SK-N-SH treated with all-trans-retinoic acid at 6 μM for 48 hours (cell line): ENCODE results near the gene PBX2.

ENCODE experiments used
- ATAC-seq: fragments of 200-7000 bp; cut with Tn5 transposase; 3 replicates; pipeline ENCODE4 v1.9.1; 2020; ENCODE audit warnings: mild to moderate bottlenecking, moderate library complexity
- BACH2 ChIP-seq: fragments of 250-450 bp; sonication (Bioruptor Pico); IDR thresholded peaks from 2 replicates; pipeline ENCODE4 v1.9.0; 2021; ENCODE audit warnings: mild to moderate bottlenecking, borderline replicate concordance
- CSDC2 ChIP-seq: fragments of 250-450 bp; sonication (Bioruptor Pico); IDR thresholded peaks from 2 replicates; pipeline ENCODE4 v1.5.0; 2020; ENCODE audit warnings: mild to moderate bottlenecking, moderate library complexity
- ESRRG ChIP-seq: fragments of 250-450 bp; sonication (Bioruptor Pico); IDR thresholded peaks from 2 replicates; pipeline ENCODE4 v1.6.1; 2021; ENCODE audit warnings: mild to moderate bottlenecking
- GLIS3 ChIP-seq: fragments of 250-450 bp; sonication (Bioruptor Pico); IDR thresholded peaks from 2 replicates; pipeline ENCODE4 v1.5.0; 2020; ENCODE audit warnings: mild to moderate bottlenecking, moderate library complexity
- ISL1 ChIP-seq: fragments of 250-450 bp; sonication (Bioruptor Pico); IDR thresholded peaks from 2 replicates; pipeline ENCODE4 v2.1.2; 2022; ENCODE audit warnings: mild to moderate bottlenecking, moderate library complexity
- OSR1 ChIP-seq: fragments of 250-450 bp; sonication (Bioruptor Pico); IDR thresholded peaks from 2 replicates; pipeline ENCODE4 v1.8.0; 2022; ENCODE audit warnings: moderate library complexity, mild to moderate bottlenecking, inconsistent platforms
- RARB ChIP-seq: fragments of 250-450 bp; sonication (Bioruptor Pico); IDR thresholded peaks from 2 replicates; pipeline ENCODE4 v1.8.0; 2021; ENCODE audit warnings: mild to moderate bottlenecking, moderate library complexity
- SNAI2 ChIP-seq: fragments of 250-450 bp; sonication (Bioruptor Pico); IDR thresholded peaks from 2 replicates; pipeline ENCODE4 v1.5.0; 2020; ENCODE audit warnings: mild to moderate bottlenecking, moderate library complexity
- TCF4 ChIP-seq: fragments of 250-450 bp; sonication (Bioruptor Pico); IDR thresholded peaks from 2 replicates; pipeline ENCODE4 v1.8.0; 2021; ENCODE audit warnings: mild to moderate bottlenecking, moderate library complexity, borderline replicate concordance
- TOX ChIP-seq: fragments of 250-450 bp; sonication (Bioruptor Pico); IDR thresholded peaks from 2 replicates; pipeline ENCODE4 v1.8.0; 2021; ENCODE audit warnings: mild to moderate bottlenecking, moderate library complexity, borderline replicate concordance
- ZC3H10 ChIP-seq: fragments of 250-450 bp; sonication (Bioruptor Pico); IDR thresholded peaks from 2 replicates; pipeline ENCODE4 v1.5.1; 2021; ENCODE audit warnings: mild to moderate bottlenecking, moderate library complexity
- ZFP3 ChIP-seq: fragments of 250-450 bp; sonication (Bioruptor Pico); IDR thresholded peaks from 2 replicates; pipeline ENCODE4 v1.5.0; 2020; ENCODE audit warnings: mild to moderate bottlenecking, moderate library complexity
- ZFP30 ChIP-seq: fragments of 450-650 bp; formaldehyde crosslinking; IDR thresholded peaks from 2 replicates; pipeline ENCODE4 v1.5.0; 2022; ENCODE audit warnings: mild to moderate bottlenecking, moderate library complexity
- ZNF565 ChIP-seq: fragments of 450-650 bp; formaldehyde crosslinking; conservative IDR thresholded peaks from 2 replicates; pipeline ENCODE4 v1.5.0; 2020; ENCODE audit warnings: low read depth, mild to moderate bottlenecking, moderate library complexity
- ZNF70 ChIP-seq: fragments of 450-650 bp; formaldehyde crosslinking; IDR thresholded peaks from 2 replicates; pipeline ENCODE4 v1.5.0; 2020; ENCODE audit warnings: mild to moderate bottlenecking, moderate library complexity
- ZNF8 ChIP-seq: fragments of 450-650 bp; formaldehyde crosslinking; IDR thresholded peaks from 2 replicates; pipeline ENCODE4 v1.5.0; 2020; ENCODE audit warnings: mild to moderate bottlenecking, moderate library complexity
- TF ChIP-seq, protein P1 (sequence below): fragments of 250-450 bp; sonication (Bioruptor Pico); IDR thresholded peaks from 2 replicates; pipeline ENCODE4 v1.8.0; 2021; ENCODE audit warnings: low read depth, mild to moderate bottlenecking, moderate library complexity, borderline replicate concordance
- TF ChIP-seq, protein P2 (sequence below): fragments of 250-450 bp; sonication (Bioruptor Pico); IDR thresholded peaks from 2 replicates; pipeline ENCODE4 v1.5.0; 2020; ENCODE audit warnings: mild to moderate bottlenecking, moderate library complexity
- TF ChIP-seq, protein P3 (sequence below): fragments of 250-450 bp; sonication (Bioruptor Pico); IDR thresholded peaks from 2 replicates; pipeline ENCODE4 v1.5.1; 2020; ENCODE audit warnings: low read depth, mild to moderate bottlenecking, moderate library complexity
- TF ChIP-seq, protein P4 (sequence below): fragments of 250-450 bp; sonication (Bioruptor Pico); IDR thresholded peaks from 2 replicates; pipeline ENCODE4 v1.8.0; 2020; ENCODE audit warnings: mild to moderate bottlenecking, moderate library complexity, borderline replicate concordance
- TF ChIP-seq, protein P5 (sequence below): fragments of 250-450 bp; sonication (Bioruptor Pico); IDR thresholded peaks from 2 replicates; pipeline ENCODE4 v1.5.1; 2021; ENCODE audit warnings: mild to moderate bottlenecking, moderate library complexity

PBX2 gene

DNA sequence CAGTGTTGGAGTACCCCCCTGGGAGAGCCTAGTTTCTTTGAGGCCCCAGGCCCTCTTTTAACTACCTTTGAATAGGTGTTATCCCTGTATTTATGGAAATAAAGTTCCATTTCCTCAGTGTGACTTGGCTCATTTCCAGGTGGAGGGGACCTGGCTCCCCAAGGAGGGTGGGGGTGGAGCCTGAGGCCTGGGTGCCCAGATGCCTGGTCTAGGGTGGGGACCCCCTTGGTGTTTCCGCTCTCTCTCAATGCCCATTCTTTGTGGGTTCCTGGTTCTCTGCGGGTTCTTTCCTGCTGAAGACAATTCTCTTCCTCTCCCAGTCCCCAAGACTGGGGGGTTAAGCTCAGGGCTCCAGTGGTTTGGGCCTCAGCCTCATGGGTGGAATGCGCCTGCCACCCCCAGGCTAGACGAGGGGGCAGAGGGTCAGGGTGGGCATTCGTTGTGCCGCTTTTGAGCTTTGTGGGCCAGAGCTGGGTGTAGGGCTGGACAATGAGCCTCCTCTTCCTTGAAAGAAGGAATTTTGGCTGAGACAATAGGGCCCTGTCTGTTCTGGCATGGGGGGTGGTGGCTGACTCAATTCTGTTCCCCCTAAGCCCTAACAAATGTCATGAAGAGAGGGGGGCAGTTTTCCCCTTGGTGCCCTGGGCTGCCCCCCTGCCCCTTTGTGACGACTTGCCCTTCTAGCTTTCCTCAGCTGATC lies 26.3 kb downstream of the PBX2 start:
- TF ChIP-seq TOX (no peak), ZNF565 (no peak), ZFP30 (CRISPR knock-in tag) (no peak), TCF4 (CRISPR knock-in tag) (no peak), ZFP3 (CRISPR knock-in tag) (no peak)
- no peak for ATAC-seq

DNA sequence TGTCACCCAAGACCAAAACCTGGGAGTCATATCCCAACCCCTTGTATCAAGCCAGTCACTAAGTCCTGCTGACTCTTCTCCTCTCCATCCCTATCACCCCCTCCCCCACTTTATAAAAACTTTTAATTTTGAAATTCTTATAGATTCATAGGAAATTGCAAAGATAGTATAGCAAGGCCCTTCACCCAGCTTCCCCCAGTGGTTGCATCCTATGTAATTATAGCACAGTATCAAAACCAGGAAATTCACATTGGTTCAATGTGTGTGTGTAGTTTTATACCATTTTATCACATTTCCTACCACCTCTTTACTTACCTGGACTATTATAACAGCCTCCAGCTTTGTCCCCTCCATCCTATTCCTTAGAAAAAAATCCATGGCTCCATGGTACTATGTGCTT lies 31.9 kb downstream of the PBX2 start:
- TF ChIP-seq TOX (no peak), ZC3H10 (CRISPR knock-in tag) (no peak), GLIS3 (CRISPR knock-in tag) (no peak), ZFP30 (CRISPR knock-in tag) (no peak), ZNF565 (no peak), CSDC2 (CRISPR knock-in tag) (no peak), TCF4 (CRISPR knock-in tag) (no peak), SNAI2 (CRISPR knock-in tag) (no peak), ZNF8 (CRISPR knock-in tag) (no peak), ISL1 (CRISPR knock-in tag) (no peak), ZNF70 (CRISPR knock-in tag) (no peak)
- TF ChIP-seq, protein P1, sequence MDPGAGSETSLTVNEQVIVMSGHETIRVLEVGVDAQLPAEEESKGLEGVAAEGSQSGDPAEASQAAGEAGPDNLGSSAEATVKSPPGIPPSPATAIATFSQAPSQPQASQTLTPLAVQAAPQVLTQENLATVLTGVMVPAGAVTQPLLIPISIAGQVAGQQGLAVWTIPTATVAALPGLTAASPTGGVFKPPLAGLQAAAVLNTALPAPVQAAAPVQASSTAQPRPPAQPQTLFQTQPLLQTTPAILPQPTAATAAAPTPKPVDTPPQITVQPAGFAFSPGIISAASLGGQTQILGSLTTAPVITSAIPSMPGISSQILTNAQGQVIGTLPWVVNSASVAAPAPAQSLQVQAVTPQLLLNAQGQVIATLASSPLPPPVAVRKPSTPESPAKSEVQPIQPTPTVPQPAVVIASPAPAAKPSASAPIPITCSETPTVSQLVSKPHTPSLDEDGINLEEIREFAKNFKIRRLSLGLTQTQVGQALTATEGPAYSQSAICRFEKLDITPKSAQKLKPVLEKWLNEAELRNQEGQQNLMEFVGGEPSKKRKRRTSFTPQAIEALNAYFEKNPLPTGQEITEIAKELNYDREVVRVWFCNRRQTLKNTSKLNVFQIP = no peak
- TF ChIP-seq, protein P2, sequence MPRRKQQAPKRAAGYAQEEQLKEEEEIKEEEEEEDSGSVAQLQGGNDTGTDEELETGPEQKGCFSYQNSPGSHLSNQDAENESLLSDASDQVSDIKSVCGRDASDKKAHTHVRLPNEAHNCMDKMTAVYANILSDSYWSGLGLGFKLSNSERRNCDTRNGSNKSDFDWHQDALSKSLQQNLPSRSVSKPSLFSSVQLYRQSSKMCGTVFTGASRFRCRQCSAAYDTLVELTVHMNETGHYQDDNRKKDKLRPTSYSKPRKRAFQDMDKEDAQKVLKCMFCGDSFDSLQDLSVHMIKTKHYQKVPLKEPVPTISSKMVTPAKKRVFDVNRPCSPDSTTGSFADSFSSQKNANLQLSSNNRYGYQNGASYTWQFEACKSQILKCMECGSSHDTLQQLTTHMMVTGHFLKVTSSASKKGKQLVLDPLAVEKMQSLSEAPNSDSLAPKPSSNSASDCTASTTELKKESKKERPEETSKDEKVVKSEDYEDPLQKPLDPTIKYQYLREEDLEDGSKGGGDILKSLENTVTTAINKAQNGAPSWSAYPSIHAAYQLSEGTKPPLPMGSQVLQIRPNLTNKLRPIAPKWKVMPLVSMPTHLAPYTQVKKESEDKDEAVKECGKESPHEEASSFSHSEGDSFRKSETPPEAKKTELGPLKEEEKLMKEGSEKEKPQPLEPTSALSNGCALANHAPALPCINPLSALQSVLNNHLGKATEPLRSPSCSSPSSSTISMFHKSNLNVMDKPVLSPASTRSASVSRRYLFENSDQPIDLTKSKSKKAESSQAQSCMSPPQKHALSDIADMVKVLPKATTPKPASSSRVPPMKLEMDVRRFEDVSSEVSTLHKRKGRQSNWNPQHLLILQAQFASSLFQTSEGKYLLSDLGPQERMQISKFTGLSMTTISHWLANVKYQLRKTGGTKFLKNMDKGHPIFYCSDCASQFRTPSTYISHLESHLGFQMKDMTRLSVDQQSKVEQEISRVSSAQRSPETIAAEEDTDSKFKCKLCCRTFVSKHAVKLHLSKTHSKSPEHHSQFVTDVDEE (CRISPR knock-in tag) = no peak
- no peak for ATAC-seq

DNA sequence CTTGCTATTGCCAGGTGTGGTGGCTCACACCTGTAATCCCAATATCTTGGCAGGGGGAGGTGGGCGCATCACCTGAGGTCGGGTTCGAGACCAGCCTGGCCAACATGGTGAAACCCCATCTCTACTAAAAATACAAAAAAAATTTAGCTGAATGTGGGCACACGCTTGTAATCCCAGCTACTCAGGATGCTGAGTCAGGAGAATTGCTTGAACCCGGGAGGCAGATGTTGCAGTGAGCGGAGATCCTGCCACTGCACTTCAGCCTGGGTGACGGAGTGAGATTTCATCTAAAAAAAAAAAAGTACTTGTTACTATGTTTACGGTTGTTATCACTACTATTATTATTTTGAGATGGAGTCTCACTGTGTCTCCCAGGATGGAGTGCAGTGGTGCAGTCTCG lies 33.1 kb downstream of the PBX2 start:
- no peak for TF ChIP-seq SNAI2 (CRISPR knock-in tag)
- TF ChIP-seq GLIS3 (CRISPR knock-in tag) = no peak
- no peak for TF ChIP-seq RARB
- no peak for TF ChIP-seq ISL1 (CRISPR knock-in tag)
- TF ChIP-seq ZC3H10 (CRISPR knock-in tag) = no peak
- no peak for TF ChIP-seq OSR1 (CRISPR knock-in tag)
- TF ChIP-seq TCF4 (CRISPR knock-in tag) = no peak
- no peak for TF ChIP-seq ESRRG (CRISPR knock-in tag)
- TF ChIP-seq, protein P3, sequence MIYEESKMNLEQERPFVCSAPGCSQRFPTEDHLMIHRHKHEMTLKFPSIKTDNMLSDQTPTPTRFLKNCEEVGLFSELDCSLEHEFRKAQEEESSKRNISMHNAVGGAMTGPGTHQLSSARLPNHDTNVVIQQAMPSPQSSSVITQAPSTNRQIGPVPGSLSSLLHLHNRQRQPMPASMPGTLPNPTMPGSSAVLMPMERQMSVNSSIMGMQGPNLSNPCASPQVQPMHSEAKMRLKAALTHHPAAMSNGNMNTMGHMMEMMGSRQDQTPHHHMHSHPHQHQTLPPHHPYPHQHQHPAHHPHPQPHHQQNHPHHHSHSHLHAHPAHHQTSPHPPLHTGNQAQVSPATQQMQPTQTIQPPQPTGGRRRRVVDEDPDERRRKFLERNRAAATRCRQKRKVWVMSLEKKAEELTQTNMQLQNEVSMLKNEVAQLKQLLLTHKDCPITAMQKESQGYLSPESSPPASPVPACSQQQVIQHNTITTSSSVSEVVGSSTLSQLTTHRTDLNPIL (CRISPR knock-in tag) = no peak
- TF ChIP-seq ZNF8 (CRISPR knock-in tag) = no peak
- TF ChIP-seq, protein P2 (CRISPR knock-in tag) = no peak
- TF ChIP-seq, protein P4, sequence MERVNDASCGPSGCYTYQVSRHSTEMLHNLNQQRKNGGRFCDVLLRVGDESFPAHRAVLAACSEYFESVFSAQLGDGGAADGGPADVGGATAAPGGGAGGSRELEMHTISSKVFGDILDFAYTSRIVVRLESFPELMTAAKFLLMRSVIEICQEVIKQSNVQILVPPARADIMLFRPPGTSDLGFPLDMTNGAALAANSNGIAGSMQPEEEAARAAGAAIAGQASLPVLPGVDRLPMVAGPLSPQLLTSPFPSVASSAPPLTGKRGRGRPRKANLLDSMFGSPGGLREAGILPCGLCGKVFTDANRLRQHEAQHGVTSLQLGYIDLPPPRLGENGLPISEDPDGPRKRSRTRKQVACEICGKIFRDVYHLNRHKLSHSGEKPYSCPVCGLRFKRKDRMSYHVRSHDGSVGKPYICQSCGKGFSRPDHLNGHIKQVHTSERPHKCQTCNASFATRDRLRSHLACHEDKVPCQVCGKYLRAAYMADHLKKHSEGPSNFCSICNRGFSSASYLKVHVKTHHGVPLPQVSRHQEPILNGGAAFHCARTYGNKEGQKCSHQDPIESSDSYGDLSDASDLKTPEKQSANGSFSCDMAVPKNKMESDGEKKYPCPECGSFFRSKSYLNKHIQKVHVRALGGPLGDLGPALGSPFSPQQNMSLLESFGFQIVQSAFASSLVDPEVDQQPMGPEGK (CRISPR knock-in tag) = no peak
- TF ChIP-seq ZFP30 (CRISPR knock-in tag) = no peak
- no peak for TF ChIP-seq BACH2
- TF ChIP-seq, protein P5, sequence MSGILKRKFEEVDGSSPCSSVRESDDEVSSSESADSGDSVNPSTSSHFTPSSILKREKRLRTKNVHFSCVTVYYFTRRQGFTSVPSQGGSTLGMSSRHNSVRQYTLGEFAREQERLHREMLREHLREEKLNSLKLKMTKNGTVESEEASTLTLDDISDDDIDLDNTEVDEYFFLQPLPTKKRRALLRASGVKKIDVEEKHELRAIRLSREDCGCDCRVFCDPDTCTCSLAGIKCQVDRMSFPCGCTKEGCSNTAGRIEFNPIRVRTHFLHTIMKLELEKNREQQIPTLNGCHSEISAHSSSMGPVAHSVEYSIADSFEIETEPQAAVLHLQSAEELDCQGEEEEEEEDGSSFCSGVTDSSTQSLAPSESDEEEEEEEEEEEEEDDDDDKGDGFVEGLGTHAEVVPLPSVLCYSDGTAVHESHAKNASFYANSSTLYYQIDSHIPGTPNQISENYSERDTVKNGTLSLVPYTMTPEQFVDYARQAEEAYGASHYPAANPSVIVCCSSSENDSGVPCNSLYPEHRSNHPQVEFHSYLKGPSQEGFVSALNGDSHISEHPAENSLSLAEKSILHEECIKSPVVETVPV = no peak
- TF ChIP-seq ZNF565 = no peak
- TF ChIP-seq ZNF70 (CRISPR knock-in tag) = no peak
- no peak for ATAC-seq
